Measurements from ENCODE around the gene CALR3. TPM values are rescaled to one million over a fixed set of nuclear protein-coding genes. Genes with fewer than 3 reads are reported as not detected.

CALR3 gene
- total and polyA plus RNA-seq, 9 donors, result 0.17 to 0.22 TPM; not detected in 7

DNA sequence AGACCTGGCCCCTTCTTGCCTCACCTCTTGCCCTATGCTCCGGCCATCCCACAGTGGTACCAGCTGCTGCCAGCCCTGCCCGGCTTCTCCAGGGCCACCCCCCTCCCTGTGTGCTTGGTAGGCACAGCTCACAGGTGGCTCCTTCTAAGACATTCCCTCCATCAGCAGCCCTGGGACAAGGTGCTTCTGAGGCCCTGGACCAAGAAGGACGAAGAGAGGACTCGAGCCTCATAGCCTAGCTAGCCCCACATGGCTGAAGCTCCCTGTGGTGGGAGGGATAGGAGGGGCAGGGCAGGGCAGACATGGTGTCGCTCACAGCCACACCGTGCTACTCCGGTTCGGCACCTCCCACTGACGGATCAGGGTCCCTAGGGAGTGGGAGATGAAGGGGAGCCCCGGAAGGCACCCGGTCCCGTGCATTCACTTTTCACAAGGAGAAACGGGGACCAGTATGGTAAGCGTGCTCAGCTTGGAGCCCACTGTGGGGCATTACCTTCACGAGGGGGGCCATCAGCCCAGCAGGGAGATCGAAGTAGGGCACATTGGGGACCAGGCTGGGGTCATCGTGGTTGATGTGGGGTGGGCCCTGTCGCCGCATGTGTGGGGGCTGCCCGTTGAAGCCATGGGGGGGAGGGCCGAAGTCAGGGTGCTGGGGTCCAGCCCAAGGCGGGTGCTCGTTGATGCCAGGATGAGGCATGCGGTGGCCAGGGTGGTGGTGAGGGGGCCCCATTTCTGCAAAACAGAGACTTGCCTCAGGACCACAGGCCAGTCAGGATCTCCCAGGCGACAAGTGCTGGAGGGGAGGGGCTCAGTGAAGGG lies 26.8 kb upstream of the CALR3 start:
- Histone ChIP-seq H3K27me3 (ENCODE audit: control insufficient read depth, insufficient read depth, low read length) (no peaks in the 10 kb centered on the region), H3K4me1 (ENCODE audit: control insufficient read depth, insufficient read depth, low read length) (no peaks in the 10 kb centered on the region)

GRCh38 chr19:16521715-16522289 lies 25.8 kb upstream of the CALR3 start:
- Histone ChIP-seq H3K36me3 (ENCODE audit: control insufficient read depth, insufficient read depth, low read length) (peaks cover 94% of the 10 kb centered on the region), H3K9me3 (replicated peaks; ENCODE audit: control insufficient read depth, low read depth, low read length) (no peaks in the 10 kb centered on the region), H3K27ac (ENCODE audit: low read length) (no peak overlapping the region), H3K4me1 (ENCODE audit: control insufficient read depth, insufficient read depth, low read length) (no peaks in the 10 kb centered on the region), H3K27me3 (ENCODE audit: control insufficient read depth, insufficient read depth, low read length) (no peaks in the 10 kb centered on the region), H3K4me3 (ENCODE audit: low read length) (no peak overlapping the region)
- WGBS (ENCODE audit: insufficient coverage), result 87% methylated on average over 5 of the region's 10 CpGs
- DNase-seq, result no peak

More for the DNA sequence above, 26.8 kb upstream of the CALR3 start:
- Histone ChIP-seq H3K9me3 (replicated peaks; ENCODE audit: control insufficient read depth, low read depth, low read length) (no peaks in the 10 kb centered on the region), H3K27ac (ENCODE audit: low read length) (no peak overlapping the region), H3K36me3 (ENCODE audit: control insufficient read depth, insufficient read depth, low read length) (peaks cover 94% of the 10 kb centered on the region), H3K4me3 (ENCODE audit: low read length) (no peak overlapping the region)
- DNase-seq, result no peak
- 86% methylated on average over 17 of the region's 25 CpGs for WGBS (ENCODE audit: insufficient coverage)

- Histone ChIP-seq H3K9me3 (replicated peaks; ENCODE audit: control insufficient read depth, low read depth, low read length) (no peaks in the 10 kb centered on the region), H3K4me1 (ENCODE audit: control insufficient read depth, insufficient read depth, low read length) (no peaks in the 10 kb centered on the region), H3K27me3 (ENCODE audit: control insufficient read depth, insufficient read depth, low read length) (no peaks in the 10 kb centered on the region), H3K36me3 (ENCODE audit: control insufficient read depth, insufficient read depth, low read length) (peaks cover 95% of the 10 kb centered on the region), H3K27ac (ENCODE audit: low read length) (no peak overlapping the region), H3K4me3 (ENCODE audit: low read length) (no peak overlapping the region)
- DNase-seq, result no peak
- 95% methylated on average over 15 of the region's 18 CpGs for WGBS (ENCODE audit: insufficient coverage)
Observed at GRCh38 chr19:16520986-16521624, 25.1 kb upstream of the CALR3 start.

DNA sequence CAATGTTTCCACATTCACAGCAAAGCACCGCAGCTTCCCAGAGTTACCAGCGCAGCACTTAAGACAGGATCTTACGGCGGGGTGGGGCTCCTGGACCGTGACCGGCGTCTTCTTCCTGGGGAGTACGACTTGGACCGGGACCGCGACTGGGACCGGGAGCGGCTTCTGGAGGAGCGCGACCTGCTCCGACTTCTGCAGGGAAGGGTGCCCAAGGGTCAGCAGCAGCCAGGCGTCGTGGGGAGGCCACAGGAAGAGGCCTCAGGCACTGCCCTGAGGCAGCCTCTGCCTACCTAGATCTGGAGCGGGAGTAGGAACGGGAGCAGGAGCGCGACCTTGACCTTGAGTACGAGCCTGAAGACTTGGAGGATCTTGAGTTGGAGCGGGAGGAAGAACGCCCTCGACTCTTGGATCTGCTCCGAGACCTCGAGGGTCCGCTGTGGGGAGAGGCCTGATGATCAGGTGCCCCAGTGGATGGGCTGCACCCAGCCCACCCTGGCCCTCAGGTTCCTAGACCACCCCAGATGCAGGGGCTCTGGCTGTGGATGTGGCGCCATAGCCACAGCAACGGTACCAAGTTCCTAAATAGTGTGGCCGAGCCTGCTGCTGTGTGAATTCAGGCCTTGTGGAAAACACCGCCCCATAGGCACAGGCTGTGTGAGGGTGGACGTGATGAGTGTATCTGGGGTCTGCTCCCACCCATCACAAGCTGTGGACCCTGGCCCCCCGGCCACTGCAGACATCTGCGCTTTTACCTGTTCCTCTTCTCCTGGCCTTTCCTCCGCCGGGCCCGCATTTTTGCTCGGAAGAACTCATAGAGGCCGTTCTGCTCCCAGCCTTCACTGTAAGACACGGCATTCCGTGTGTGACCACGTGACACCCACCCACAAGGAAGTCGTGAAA lies 24.4 kb upstream of the CALR3 start:
- no peaks in the 10 kb centered on the region for H3K9me3 ChIP-seq (replicated peaks; ENCODE audit: control insufficient read depth, low read depth, low read length)
- H3K27ac ChIP-seq (ENCODE audit: low read length), result no peak overlapping the region
- H3K36me3 ChIP-seq (ENCODE audit: control insufficient read depth, insufficient read depth, low read length), result peaks cover 88% of the 10 kb centered on the region
- no peak overlapping the region for H3K4me3 ChIP-seq (ENCODE audit: low read length)
- H3K4me1 ChIP-seq (ENCODE audit: control insufficient read depth, insufficient read depth, low read length), result no peaks in the 10 kb centered on the region
- WGBS (ENCODE audit: insufficient coverage), result 90% methylated on average over 38 of the region's 45 CpGs
- no peaks in the 10 kb centered on the region for H3K27me3 ChIP-seq (ENCODE audit: control insufficient read depth, insufficient read depth, low read length)
- no peak for DNase-seq

DNA sequence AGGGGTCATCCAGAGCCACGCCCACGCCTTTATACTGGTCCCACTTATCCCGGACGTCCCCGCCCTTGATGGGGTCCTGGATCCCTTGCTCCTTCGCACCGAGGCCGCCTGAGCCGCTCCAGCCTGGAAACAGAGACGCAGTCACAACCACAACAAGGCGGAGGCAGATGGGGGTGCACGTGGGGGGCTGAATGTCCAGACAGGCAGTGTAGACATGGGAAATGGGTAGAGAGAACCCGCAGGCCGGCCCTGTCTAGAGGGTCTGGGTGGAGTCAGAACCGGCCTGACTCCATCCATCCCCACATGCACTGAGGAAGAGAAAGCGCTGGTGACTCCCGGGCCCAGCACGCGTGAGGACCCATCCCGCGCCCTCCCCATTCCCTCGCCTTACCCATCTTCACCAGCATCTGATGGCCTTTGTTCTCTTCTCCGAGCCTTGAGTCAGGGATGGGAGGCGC lies 23.3 kb upstream of the CALR3 start:
- Histone ChIP-seq H3K27ac (ENCODE audit: low read length) (no peak overlapping the region), H3K27me3 (ENCODE audit: control insufficient read depth, insufficient read depth, low read length) (no peaks in the 10 kb centered on the region), H3K9me3 (replicated peaks; ENCODE audit: control insufficient read depth, low read depth, low read length) (no peaks in the 10 kb centered on the region), H3K36me3 (ENCODE audit: control insufficient read depth, insufficient read depth, low read length) (peaks cover 84% of the 10 kb centered on the region), H3K4me1 (ENCODE audit: control insufficient read depth, insufficient read depth, low read length) (no peaks in the 10 kb centered on the region), H3K4me3 (ENCODE audit: low read length) (no peak overlapping the region)
- WGBS (ENCODE audit: insufficient coverage), result 83% methylated on average over 10 of the region's 24 CpGs
- no peak for DNase-seq

DNA sequence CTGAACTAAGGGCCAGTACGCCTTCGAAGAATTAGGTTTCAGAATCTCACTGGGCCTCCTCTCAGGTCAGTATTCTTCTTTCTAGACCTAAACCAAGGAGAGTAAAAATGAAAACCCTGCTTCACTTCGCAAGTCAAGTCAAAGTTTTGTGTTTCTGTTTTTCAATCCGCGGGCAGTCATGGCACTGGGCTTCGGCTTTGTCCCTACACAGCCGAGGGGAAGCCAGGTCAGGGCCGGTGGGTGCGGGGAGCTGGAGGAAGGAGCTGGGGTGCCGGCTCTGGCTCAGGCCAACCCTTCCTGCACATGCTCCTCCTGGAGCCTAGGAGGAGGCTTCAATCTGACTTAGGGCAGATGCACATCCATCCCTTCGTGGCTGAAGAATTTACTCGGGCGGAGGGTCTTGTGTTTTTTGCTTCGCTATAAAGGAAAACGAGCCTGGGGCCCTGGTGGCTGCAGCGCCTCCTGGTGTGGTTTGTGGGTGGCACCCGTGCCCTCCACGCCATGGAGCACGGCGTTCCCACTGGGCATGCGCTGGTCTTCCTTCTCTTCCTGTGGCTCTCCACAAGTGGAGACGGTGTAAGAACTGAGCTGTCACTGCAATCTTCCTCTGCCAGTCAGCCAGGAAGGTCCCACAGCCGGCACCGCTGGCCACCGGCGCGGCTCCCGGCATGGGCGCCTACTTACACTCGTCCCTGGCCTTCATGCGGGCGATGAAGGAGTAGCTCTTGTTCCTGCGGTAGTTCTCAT lies 22.7 kb upstream of the CALR3 start:
- no peak for DNase-seq
- Histone ChIP-seq H3K4me1 (ENCODE audit: control insufficient read depth, insufficient read depth, low read length) (no peaks in the 10 kb centered on the region), H3K4me3 (ENCODE audit: low read length) (no peak overlapping the region), H3K27ac (ENCODE audit: low read length) (no peak overlapping the region), H3K27me3 (ENCODE audit: control insufficient read depth, insufficient read depth, low read length) (no peaks in the 10 kb centered on the region), H3K36me3 (ENCODE audit: control insufficient read depth, insufficient read depth, low read length) (peaks cover 79% of the 10 kb centered on the region), H3K9me3 (replicated peaks; ENCODE audit: control insufficient read depth, low read depth, low read length) (no peaks in the 10 kb centered on the region)
- WGBS (ENCODE audit: insufficient coverage), result 86% methylated on average over 31 of the region's 33 CpGs

DNA sequence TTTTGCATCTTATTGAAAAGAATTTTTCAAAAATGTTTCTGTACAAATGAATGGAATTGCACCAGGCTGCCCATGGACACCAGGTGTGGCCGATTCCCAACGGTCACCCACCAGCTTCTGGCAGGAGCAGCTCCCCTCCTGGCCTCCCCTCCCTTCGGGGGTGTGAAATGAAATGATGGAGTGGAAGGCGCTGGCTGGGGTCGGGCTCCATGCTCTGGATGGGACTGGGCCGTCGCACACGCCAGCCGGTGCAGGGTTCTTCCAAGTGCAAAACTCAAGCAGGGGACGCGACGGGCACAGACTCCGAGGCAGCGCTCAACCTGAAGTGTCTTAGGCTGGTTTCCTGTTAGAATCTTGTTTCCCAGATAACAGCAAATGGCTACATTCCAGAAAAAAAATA lies 22.1 kb upstream of the CALR3 start:
- DNase-seq, result no peak
- H3K4me3 ChIP-seq (ENCODE audit: low read length), result no peak overlapping the region
- no peaks in the 10 kb centered on the region for H3K4me1 ChIP-seq (ENCODE audit: control insufficient read depth, insufficient read depth, low read length)
- no peaks in the 10 kb centered on the region for H3K27me3 ChIP-seq (ENCODE audit: control insufficient read depth, insufficient read depth, low read length)
- H3K27ac ChIP-seq (ENCODE audit: low read length), result no peak overlapping the region
- H3K9me3 ChIP-seq (replicated peaks; ENCODE audit: control insufficient read depth, low read depth, low read length), result no peaks in the 10 kb centered on the region
- 76% methylated on average over 3 of the region's 14 CpGs for WGBS (ENCODE audit: insufficient coverage)
- H3K36me3 ChIP-seq (ENCODE audit: control insufficient read depth, insufficient read depth, low read length), result peaks cover 74% of the 10 kb centered on the region

GRCh38 chr19:16516923-16517610 lies 21.1 kb upstream of the CALR3 start:
- WGBS (ENCODE audit: insufficient coverage), result 74% methylated on average over 9 of the region's 14 CpGs
- no peak overlapping the region for H3K27ac ChIP-seq (ENCODE audit: low read length)
- DNase-seq, result no peak
- no peaks in the 10 kb centered on the region for H3K27me3 ChIP-seq (ENCODE audit: control insufficient read depth, insufficient read depth, low read length)
- no peak overlapping the region for H3K4me3 ChIP-seq (ENCODE audit: low read length)
- peaks cover 76% of the 10 kb centered on the region for H3K36me3 ChIP-seq (ENCODE audit: control insufficient read depth, insufficient read depth, low read length)
- H3K4me1 ChIP-seq (ENCODE audit: control insufficient read depth, insufficient read depth, low read length), result no peaks in the 10 kb centered on the region
- no peaks in the 10 kb centered on the region for H3K9me3 ChIP-seq (replicated peaks; ENCODE audit: control insufficient read depth, low read depth, low read length)

DNA sequence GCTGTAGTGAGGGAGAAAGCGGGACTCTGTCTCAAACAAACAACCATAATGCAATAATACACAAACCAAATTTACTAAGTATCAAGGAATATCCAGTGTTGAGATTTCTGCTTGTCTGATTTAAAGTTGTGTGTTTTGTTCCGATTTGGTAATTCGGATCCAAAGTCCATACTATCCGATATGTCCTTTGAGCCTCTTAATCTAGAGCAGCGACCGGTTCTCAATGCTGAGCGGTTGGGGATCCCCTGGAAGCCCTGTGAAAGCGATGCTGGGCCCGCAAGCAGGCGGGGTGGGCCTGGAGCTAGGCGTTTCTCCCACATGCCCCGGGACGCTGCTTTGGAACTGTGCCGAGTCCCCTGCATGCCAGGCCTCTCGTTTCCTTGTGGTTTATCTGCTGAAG lies 20.4 kb upstream of the CALR3 start:
- no peak for DNase-seq
- 78% methylated on average over 14 of the region's 15 CpGs for WGBS (ENCODE audit: insufficient coverage)
- Histone ChIP-seq H3K4me1 (ENCODE audit: control insufficient read depth, insufficient read depth, low read length) (no peaks in the 10 kb centered on the region), H3K9me3 (replicated peaks; ENCODE audit: control insufficient read depth, low read depth, low read length) (no peaks in the 10 kb centered on the region), H3K36me3 (ENCODE audit: control insufficient read depth, insufficient read depth, low read length) (peaks cover 72% of the 10 kb centered on the region), H3K4me3 (ENCODE audit: low read length) (no peak overlapping the region), H3K27ac (ENCODE audit: low read length) (no peak overlapping the region), H3K27me3 (ENCODE audit: control insufficient read depth, insufficient read depth, low read length) (no peaks in the 10 kb centered on the region)
